Putamen (tissue), 1 donor: ENCODE measurements around the gene ATP9A.
A peak's percentile ranks its signal among the peaks of the same experiment; 100 is the strongest.
"Not testable (repeated sequence)": the region's sequence is repeated elsewhere in the genome, so short reads cannot be mapped to it uniquely, and the experiment has no call there.

Experiments
- DNase-seq: peaks from one replicate; pipeline ENCODE4 v3.0.0-alpha.2; 2016; ENCODE audit warnings: low spot score

ATP9A gene, protein sequence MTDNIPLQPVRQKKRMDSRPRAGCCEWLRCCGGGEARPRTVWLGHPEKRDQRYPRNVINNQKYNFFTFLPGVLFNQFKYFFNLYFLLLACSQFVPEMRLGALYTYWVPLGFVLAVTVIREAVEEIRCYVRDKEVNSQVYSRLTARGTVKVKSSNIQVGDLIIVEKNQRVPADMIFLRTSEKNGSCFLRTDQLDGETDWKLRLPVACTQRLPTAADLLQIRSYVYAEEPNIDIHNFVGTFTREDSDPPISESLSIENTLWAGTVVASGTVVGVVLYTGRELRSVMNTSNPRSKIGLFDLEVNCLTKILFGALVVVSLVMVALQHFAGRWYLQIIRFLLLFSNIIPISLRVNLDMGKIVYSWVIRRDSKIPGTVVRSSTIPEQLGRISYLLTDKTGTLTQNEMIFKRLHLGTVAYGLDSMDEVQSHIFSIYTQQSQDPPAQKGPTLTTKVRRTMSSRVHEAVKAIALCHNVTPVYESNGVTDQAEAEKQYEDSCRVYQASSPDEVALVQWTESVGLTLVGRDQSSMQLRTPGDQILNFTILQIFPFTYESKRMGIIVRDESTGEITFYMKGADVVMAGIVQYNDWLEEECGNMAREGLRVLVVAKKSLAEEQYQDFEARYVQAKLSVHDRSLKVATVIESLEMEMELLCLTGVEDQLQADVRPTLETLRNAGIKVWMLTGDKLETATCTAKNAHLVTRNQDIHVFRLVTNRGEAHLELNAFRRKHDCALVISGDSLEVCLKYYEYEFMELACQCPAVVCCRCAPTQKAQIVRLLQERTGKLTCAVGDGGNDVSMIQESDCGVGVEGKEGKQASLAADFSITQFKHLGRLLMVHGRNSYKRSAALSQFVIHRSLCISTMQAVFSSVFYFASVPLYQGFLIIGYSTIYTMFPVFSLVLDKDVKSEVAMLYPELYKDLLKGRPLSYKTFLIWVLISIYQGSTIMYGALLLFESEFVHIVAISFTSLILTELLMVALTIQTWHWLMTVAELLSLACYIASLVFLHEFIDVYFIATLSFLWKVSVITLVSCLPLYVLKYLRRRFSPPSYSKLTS

DNA sequence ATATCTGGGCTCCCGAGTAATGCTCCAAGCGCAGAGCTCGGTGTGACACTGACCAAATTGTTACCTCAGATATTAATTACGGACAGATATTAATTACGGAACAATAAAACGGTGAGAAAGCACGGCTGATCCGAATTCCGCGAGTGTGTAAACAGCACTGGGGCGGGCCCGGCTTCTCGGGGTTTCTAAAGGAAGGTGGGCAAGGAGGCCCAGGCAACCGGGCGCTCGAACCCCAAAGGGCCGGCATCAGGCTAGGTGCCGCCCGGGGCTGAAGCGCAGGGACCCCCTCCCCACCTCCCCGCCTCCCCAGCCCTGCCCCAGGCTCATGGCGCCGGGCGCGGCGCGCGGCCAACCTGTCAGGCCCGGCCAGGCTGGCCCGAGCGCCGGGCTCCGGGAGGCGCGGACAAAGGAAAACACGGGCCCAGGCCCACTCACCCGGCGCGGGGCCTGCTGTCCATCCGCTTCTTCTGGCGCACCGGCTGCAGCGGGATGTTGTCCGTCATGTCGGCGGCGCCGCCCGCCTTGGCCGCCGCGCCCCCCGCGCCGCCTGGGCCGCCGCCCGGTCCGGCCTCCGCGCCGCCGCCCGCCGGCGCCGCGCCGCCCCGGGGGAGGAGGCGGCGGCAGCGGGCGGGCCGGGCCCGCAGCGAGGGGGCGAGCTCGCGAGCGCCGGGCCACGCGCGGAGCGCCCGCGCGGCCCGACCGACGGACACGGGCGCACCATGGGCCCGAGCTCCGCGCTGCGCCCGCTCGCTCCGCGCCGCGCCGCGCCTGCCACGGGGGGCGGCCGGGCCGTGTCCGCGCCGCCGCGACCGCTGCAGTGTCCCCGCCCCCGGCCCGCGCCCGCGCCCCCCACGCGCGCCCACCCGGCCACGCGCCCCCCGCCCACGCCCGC lies at the start of gene ATP9A:
Gene ATP9A (minus strand): TSS at position 524 of the 892 bp plus-strand sequence. CDS start 21 bp downstream, at position 503.
- DNase-seq, result no peak

DNA sequence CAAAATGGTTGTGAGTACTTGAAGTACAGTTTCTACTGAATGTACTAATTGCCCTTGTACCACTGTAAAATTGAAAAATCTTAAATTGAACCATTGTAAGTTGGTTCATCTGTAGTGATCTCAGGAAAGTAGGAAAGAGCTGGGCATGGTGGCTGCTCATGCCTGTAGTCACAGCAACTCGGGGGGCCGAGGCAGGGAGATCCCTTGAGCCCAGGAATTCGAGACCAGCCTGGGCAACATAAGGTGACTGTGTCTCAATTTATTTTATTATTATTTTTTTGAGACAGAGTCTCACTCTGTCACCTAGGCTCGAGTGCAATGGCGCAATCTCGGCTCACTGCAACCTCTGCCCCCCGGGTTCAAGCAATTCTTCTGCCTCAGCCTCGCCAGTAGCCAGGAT lies 48.7 kb upstream of the ATP9A start:
- DNase-seq, result not testable (repeated sequence)

DNA sequence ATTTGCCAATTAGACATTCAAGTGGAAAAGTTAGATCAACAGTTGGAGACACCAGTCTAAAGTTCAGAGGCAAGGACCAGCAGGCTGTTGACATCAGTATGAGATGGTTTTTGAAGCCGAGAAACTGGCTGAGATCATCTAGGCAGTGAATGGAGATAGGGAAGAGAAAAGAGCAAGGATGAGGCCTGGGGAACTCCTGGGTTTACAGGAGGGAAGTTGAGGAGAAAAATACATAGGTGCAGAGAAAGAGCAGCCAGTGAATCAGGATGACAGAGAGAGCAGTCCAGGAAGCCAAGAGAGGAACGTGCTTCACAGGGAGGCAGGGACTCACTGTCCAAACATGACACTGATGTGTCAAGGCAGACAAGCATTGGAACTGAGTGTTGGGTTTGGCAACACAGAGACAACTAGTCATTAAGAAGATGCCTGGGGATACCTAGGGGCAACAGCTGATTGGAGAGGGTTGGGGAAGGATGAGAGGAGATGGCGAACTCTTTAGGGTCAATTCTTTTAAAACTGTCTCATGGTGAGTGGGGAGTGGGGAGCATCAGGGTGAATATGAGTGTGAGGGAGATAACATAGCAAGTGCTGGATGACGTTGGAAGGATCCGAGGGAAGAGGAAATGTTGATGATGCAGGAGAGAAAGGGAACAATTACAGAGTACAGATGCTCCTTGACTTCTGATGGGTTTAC lies 47.3 kb upstream of the ATP9A start:
- no peak for DNase-seq

DNA sequence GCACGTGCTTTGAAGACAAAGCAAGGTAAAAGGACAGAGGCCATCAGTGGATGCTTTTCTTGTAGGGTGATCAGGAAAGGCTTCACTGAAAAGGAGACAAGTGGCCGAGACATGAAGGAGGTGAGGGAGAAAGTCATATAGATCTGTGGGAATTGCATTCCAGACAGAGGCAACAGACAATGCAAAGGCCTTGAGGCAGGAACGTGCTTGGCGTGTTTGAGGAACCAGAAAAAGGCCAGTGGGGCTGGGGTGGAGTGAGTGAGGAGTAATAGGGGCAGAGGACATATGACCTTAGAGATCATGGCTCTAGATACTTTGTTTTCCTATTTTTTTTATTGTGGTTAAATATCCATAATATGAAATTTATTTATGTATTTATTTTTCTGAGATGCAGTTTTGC lies 44.7 kb upstream of the ATP9A start:
- no peak for DNase-seq

DNA sequence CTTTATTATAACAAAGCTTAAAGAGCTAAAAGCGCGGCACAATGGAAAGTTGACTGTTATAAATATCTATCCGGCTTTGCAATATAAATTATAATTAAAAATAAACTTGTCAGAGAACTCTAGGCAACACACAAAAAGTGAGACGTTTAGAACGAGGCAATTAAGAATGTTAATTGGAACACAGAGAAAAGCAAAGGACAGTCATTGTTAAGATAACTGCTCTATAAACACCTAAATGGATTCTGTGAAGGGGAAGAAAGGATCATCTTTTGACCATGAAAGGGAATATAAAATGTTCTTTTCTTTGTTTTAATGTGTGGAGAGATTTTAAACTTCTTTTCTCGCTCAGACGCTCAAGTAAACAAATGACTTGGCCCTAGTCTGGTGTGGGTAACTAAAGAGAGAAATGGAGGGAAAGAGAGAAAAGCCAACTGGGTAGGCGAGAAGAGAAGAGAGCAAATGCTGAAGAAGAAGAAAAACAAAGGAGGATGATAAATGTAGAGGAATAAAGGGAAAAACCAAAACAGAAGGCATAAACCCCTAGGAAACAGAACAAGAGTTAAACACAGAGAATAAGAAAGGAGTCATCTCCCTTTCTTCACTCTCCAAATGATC lies 43.4 kb upstream of the ATP9A start:
- no peak for DNase-seq

DNA sequence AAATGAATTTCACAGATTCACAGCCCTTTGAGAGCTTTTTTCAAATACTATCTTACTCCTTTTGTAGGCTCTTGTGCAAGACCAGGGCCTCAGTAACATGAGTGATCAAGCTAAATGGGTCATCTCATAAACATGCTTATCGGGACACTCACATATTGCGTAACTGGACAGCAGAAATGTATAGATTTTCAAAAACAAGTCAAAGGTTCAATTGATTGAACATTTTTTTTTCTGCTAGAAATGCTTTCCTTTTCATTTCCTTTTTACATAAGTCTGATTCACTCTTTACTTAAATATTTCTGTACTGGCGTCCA lies 42.8 kb upstream of the ATP9A start:
- no peak for DNase-seq

DNA sequence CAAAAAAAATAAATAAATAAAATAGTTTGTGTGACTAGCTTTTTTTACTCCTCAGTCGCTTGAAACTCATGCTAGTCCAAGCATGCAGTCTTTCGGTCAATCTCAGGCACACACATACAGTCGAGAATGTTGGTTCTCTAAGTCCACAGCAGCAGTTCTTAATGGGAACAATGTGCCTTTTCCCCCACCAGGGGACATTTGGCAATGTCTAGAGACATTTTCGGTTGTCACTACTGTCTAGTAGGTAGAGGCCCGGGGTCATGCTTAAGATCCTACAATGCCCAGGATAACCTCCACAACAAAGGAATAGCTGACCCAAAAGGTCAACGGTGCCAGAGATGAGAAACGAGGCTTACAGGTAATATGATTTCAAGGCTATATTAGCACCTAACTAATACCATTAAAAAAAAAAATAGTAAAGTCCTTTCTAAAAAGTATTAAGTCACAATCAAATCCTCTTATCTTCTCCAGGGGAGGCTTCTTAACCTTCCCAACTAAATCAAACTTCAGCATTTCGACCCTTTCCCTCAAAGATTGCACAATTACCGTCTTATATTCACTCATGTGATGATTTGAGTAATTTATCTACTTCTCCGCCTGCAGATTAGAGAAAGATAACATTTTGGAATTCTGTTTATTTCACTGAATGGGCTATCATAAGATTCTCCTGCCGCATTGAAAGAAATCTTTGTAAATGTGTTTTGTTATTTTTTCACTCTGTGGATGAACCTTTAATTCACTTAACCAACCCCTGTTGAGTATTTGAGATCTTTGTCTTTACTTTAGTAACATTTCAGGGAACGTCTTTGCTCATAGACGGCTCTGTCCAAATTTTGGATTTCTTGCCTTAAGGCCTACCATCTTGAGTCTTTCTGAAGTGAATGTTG lies 42.2 kb upstream of the ATP9A start:
- no peak for DNase-seq

DNA sequence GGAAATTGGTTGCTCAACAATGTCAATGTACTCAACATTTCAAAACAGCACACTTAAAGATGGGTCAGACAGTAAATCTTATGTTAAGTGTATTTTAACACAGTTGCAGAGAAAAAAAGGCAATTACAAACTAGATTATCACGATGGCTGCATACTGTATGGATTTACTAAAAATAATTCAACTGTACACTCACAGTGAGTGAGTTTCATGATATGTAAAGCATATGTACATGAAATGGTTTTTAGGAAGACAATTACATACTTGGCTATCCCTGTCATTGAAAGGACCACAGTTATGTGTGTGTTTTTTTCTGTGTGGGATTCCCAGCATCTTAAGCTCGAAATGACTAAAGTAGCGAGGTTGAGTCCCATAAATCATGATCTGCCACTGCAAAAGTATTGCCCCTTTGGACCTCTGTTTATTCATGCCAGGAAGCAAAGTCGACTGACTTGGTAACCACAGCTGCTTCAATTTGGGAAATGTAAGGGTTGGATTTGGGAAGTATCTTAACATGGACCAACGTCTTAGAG lies 39.6 kb upstream of the ATP9A start:
- DNase-seq, result no peak

DNA sequence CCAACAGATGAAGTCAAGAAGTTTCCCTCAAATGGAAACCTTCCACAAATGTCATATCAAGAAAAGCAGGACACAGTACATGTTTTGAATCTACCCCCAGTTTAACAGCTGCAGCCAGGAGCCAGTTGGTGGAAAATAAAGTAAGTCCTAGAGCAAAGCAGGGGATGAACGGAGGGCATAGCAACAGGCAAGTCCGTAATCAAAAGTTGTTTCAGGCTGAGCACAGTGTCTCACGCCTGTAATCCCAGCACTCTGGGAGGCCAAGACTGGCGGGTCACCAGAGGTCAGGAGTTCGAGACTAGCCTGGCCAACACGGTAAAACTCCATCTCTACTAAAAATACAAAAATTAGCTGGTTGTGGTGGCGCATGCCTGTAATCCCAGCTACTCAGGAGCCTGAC lies 36.6 kb upstream of the ATP9A start:
- no peak for DNase-seq

DNA sequence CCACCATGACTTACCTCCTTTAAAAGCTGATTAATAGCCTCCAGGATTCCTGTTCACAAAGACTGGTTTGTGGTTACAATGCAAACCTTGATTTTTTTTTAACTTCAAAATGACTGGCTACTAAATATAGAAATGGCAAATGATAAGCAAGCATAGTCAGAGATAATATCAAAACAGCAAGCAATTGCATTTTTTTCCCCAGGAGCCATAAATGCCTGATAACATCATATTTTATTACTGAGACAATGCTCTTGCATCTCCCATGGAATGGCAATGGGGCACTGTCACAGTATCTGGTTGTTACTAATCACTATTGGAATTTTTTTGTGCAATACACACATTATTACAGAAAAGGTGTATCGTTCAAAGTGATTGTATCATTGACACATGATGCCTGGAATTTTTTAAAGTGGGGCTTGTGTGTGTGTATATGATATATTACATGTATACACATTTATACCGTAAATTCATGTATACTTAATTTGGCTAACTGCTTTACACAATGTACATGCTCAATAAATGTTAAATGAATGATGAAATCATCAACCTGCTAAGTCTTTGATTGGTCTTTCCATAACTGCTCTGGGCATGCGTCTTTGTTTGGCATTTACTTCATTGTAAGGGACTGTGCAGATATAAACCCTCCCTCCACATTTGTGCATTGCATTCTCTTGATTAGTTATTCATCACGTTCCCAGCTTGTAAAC lies 35.1 kb upstream of the ATP9A start:
- DNase-seq, result no peak

DNA sequence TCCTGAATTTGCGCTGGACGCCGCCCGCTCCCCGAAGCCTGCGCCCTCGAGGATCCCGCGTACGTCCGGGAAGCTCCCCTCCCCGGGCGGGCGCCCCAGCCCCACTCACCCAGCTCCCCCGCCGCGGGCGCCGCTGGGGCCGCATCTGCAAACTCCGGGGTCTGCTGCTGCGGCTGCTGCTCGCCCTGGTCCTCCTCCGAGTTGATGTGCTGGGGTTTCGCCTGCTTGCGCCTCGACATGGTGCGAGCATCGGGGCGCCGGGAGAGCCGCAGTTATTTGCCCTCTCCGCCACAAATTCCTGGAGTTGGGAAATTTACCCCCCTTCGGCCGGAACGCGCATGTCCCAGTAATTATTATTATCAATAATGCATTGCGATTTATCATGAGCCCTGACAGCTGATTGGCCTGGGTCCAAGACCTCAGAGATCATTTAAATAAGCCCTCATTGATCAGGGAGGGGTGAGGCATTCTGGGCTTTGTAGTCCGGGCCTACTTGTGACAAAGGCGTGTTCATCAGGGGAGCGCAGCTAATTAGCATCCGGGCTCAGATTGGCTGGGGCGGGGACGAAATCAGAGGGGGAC lies 34.1 kb upstream of the ATP9A start, which contains the start of gene SALL4:
Gene SALL4 (minus strand): TSS at position 352 of the 582 bp plus-strand sequence. CDS start 113 bp downstream, at position 239.
- no peak for DNase-seq

DNA sequence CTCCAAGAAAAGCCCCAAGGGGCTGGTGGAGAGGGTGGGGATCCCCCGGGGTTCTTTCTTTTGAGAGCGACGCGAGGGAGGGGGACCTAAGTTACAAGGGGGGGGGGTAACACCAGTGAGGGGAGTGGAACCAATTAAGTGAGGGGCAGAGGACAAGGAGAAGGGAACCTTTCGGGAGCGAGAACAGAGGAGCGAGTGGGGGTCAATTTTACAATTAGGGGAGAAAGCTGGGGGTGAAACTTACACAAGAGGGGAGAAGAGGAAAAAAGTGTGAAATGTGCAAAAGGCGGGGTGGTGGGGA lies 33.6 kb upstream of the ATP9A start:
- no peak for DNase-seq

DNA sequence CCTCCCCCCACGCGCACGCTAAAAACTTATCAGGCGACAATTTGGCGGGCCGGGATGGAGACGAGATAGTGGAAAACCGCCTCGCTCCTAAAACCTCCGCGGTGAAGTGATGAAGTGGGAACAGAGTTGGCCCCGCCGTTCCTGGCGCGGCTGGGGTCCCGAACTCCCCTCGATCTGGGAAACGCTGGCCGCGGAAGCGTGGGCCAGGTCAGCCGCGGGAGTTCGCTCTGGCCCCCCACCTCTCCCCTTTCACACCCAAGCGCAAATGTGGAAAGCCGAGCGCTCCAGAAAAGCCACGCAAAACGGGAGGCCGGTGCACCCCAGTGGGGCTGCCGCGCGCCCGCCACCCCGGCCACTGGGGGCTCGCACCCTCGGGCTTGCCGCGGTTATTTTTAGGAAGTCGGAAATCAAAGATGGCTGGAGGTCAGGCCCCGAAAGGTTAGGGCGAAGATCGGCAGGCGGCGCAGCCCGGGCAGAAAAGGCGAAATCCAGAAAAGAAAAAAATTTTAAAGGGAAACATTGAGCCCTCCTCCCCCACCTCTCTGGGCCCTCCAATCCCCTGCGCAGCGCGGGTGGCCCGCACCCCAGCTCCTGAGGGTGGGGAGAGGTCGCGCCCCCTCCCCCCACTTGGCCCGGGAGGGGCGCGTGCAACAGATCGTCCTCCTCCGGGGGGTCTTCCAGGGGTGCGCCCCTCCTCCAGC lies 33.1 kb upstream of the ATP9A start:
- no peak for DNase-seq

DNA sequence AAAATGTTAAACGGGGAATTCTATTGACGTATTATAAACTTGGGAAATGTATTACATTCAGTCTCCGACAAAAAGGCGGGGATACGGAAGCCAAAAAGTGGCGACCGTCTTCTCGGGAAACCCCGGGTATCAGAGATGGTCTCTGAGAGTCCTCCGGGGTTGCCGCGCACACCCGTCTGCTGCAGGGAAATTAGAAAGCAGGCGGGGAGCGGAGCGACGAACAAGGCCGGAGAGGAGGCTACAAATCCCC lies 32.6 kb upstream of the ATP9A start:
- no peak for DNase-seq

DNA sequence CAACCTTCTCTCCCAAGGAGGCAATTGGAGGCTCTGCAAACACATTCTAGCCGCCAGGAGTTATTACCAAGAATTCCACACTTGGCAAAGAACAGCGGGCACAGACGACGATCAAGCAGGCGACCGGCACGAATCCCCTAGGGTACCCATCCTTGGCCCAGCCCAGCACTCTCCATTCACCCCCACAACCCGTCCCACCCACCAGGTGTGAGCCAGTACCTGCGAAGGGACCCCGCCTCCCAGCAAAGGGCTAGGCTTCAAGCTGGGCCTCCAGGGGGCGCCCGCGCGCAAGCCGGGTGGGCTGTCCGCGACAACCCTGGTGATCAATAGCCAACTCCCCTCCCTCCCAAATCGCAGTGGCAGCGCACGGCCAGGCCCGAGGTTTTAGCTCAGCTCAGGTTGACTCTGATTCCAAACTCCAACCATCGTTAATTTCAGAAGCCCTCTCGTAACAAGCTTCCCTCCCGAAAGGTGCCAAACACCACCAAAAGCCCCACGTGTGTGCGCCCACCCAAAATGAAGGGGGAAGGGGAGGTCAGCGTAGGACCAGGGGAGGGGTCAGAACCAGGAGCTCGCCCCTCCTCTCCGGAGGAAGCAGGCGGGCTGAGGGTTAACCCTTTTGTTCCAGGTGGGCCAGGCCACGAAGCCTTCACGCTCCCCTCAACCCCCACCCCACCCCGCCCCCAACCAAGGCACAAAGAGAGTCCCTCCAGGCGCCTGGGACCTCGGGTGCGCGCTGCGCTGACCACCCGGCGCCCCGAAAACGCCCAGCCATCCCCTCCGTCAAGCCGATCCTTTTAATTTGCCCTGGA lies 32.1 kb upstream of the ATP9A start:
- DNase-seq, result peak; percentile 18

DNA sequence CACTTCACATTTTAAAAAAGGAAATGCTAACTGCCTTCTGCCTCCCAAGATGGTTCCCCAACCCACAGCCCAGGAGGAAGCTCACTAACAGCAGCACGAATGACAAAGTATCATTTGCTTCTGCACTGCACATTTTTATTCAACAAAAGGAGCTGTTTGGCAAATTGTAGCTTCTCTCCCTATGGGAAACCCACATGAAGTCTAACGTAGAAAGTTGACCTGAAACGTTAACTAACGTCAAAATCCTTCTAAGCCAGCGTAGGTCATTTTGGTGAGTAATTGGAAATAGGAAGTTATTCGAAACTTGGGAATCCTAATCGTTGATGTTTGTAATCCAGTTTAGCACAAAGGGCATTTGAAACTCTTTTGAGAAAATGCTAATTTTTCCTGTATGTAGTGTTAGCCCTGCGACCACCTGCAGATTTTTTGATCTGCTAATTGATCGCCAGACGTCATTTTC lies 31.2 kb upstream of the ATP9A start:
- DNase-seq, result no peak

DNA sequence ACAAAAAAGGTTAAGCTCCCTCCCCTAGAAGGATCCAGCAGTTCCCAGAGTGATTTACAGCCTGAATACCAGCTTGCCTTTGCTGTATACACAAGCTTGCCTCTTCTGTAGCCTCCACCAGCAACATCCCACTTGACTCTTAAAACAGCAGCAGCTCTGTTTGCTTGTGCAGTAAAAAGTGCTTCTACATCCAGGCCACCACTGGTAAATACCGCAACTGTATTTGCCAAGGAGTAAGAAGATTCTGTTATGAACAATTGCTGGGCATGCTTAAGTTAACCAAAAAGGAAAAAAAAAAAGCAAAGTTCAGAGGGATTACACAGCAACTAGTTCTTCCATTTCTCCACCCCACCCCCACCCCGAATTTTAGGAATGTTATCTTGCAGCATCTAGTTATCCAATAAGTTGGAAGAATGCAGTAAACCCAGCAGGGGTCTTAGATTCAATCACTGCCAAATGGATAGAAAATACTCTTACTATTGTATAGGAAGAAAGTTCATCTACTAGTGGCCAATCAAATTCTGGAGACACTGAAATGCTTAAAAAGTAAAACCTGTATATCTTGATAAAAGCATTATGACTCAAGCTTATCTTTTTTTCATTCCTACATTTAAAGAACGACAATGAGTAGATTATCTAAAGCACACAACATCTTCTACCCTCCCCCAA lies 29.3 kb upstream of the ATP9A start:
- DNase-seq, result no peak
